HFF-Myc (cell line): ENCODE data around the gene CFAP45.

ENCODE experiments used
- DNase-seq: peaks from one replicate; pipeline ENCODE4 v3.0.0-alpha.2; 2011; ENCODE audit warnings: low read depth; ENCODE audit errors: extremely low read depth
- H3K4me3 ChIP-seq: replicated peaks from 2 replicates; pipeline ENCODE4 v1.5.1; 2011; ENCODE audit warnings: low read depth, mild to moderate bottlenecking, control low read depth, low read length
- CTCF ChIP-seq: IDR thresholded peaks from 2 replicates; pipeline ENCODE4 v1.5.1; 2012; ENCODE audit warnings: mild to moderate bottlenecking, low read depth, low read length, control low read depth; ENCODE audit errors: missing control alignments

Gene CFAP45

GRCh38 chr1:159927211-159927848, 27.4 kb upstream of the CFAP45 start:
- H3K4me3 ChIP-seq = no peak overlapping the region
- no peak for DNase-seq
- TF ChIP-seq CTCF = no peak

GRCh38 chr1:159925719-159926078, 25.7 kb upstream of the CFAP45 start:
- DNase-seq = no peak
- H3K4me3 ChIP-seq = peak overlapping the region; percentile 81
- TF ChIP-seq CTCF = no peak

GRCh38 chr1:159924791-159925718, 25.1 kb upstream of the CFAP45 start, which contains the start of gene TAGLN2:
TSS of gene TAGLN2 (minus strand) at chr1:159925507. CDS start at chr1:159920509, 4,998 bp downstream.
- peak within 1 kb of the TSS; percentile 81 for H3K4me3 ChIP-seq
- TF ChIP-seq CTCF = no peak
- peak; percentile 53 for DNase-seq

- no peak for DNase-seq
- TF ChIP-seq CTCF = peak; percentile 3
- peak overlapping the region; percentile 81 for H3K4me3 ChIP-seq
Observed at GRCh38 chr1:159924025-159924790, 24.2 kb upstream of the CFAP45 start.

- no peak for TF ChIP-seq CTCF
- DNase-seq = peak; percentile 55
- H3K4me3 ChIP-seq = peak overlapping the region; percentile 81
Observed at GRCh38 chr1:159923203-159924024, 23.4 kb upstream of the CFAP45 start.
